HL-60 (cell line): ENCODE measurements around the gene FMNL2.

Experiments used
- DNase-seq, 2 experiments: peaks; one replicate each; pipeline ENCODE4 v3.0.0-alpha.2; 2010 to 2020; ENCODE audit warnings: low read depth in 1 of 2, low spot score in 1 of 2
- H3K27ac ChIP-seq: fragments of 250-450 bp; sonication (Bioruptor Pico); replicated peaks from 2 replicates; pipeline ENCODE4 v1.5.1; 2020; ENCODE audit warnings: mild to moderate bottlenecking, moderate library complexity
- H3K27me3 ChIP-seq: fragments of 250-450 bp; sonication (Bioruptor Pico); 2 replicates; pipeline ENCODE4 v1.5.1; 2021; ENCODE audit warnings: mild to moderate bottlenecking, moderate library complexity; ENCODE audit not compliant: insufficient read depth, poor library complexity, severe bottlenecking
- H3K4me3 ChIP-seq: replicated peaks from 2 replicates; pipeline ENCODE4 v1.5.1; 2011; ENCODE audit warnings: mild to moderate bottlenecking, control low read depth, low read length; ENCODE audit not compliant: insufficient read depth
- GABPA ChIP-seq: IDR thresholded peaks from 2 replicates; pipeline ENCODE4 v1.6.1; 2012; ENCODE audit warnings: low read depth
- POLR2AphosphoS5 ChIP-seq: IDR thresholded peaks from 2 replicates; pipeline ENCODE4 v1.6.1; 2012; ENCODE audit warnings: low read depth
- SPI1 ChIP-seq: IDR thresholded peaks from 2 replicates; pipeline ENCODE4 v1.6.1; 2012; ENCODE audit warnings: low read depth, mild to moderate bottlenecking, borderline replicate concordance
- TF ChIP-seq, protein P1 (sequence below): IDR thresholded peaks from one replicate; pipeline ENCODE4 v1.5.1; 2011; ENCODE audit warnings: low read length, control low read depth, inconsistent platforms; ENCODE audit not compliant: insufficient read depth
- TF ChIP-seq, protein P2 (sequence below): IDR thresholded peaks from 2 replicates; pipeline ENCODE4 v1.6.1; 2012; ENCODE audit warnings: low read depth; ENCODE audit not compliant: insufficient replicate concordance

The FMNL2 gene

DNA sequence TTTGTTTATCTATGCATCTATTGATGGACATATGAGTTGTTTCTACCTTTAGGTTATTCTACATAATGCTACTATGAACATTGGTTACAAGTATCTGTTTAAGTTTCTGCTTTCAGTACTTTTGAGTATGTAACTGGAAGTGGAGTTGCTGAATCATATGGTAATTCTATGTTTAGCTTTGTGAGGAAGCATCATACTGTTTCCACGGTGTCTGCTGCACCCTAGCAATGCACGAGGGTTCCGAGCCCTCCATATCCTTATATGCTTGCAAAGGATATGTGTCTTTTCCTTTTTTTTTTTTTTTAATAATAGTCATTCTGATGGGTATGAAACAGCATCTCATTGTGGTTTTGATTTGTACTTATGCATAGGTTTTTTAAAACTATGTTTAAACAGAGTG lies 83.7 kb downstream of the FMNL2 start:
- DNase-seq: no peak
- Histone ChIP-seq H3K27me3 (no peaks in the 10 kb centered on the region), H3K4me3 (no peak overlapping the region), H3K27ac (no peak overlapping the region)
- no peak for TF ChIP-seq SPI1

DNA sequence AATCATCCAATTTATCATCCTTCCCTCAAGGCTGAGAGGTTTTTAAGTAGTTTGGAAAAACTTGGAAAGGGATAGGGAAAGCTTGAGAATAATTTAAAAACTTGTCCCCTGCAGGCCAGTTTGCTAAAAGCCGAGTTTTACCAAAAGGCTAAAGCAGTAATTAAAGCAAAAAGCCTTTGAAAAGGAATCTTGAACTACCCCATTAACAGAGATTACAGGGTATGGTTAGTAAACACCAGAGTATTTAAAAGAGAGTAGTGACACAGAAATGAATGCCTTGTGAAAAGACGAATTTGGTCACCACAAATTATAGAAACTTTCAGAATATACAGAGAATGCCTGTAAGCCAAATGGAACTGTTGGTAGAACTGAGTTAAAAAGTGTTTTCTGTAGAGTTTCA lies 85.0 kb downstream of the FMNL2 start:
- no peak for DNase-seq
- H3K27ac ChIP-seq: no peak overlapping the region
- no peak overlapping the region for H3K4me3 ChIP-seq
- TF ChIP-seq SPI1: no peak
- TF ChIP-seq, protein P1, sequence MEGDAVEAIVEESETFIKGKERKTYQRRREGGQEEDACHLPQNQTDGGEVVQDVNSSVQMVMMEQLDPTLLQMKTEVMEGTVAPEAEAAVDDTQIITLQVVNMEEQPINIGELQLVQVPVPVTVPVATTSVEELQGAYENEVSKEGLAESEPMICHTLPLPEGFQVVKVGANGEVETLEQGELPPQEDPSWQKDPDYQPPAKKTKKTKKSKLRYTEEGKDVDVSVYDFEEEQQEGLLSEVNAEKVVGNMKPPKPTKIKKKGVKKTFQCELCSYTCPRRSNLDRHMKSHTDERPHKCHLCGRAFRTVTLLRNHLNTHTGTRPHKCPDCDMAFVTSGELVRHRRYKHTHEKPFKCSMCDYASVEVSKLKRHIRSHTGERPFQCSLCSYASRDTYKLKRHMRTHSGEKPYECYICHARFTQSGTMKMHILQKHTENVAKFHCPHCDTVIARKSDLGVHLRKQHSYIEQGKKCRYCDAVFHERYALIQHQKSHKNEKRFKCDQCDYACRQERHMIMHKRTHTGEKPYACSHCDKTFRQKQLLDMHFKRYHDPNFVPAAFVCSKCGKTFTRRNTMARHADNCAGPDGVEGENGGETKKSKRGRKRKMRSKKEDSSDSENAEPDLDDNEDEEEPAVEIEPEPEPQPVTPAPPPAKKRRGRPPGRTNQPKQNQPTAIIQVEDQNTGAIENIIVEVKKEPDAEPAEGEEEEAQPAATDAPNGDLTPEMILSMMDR: no peak
- TF ChIP-seq GABPA: no peak
- TF ChIP-seq POLR2AphosphoS5: no peak
- TF ChIP-seq, protein P2, sequence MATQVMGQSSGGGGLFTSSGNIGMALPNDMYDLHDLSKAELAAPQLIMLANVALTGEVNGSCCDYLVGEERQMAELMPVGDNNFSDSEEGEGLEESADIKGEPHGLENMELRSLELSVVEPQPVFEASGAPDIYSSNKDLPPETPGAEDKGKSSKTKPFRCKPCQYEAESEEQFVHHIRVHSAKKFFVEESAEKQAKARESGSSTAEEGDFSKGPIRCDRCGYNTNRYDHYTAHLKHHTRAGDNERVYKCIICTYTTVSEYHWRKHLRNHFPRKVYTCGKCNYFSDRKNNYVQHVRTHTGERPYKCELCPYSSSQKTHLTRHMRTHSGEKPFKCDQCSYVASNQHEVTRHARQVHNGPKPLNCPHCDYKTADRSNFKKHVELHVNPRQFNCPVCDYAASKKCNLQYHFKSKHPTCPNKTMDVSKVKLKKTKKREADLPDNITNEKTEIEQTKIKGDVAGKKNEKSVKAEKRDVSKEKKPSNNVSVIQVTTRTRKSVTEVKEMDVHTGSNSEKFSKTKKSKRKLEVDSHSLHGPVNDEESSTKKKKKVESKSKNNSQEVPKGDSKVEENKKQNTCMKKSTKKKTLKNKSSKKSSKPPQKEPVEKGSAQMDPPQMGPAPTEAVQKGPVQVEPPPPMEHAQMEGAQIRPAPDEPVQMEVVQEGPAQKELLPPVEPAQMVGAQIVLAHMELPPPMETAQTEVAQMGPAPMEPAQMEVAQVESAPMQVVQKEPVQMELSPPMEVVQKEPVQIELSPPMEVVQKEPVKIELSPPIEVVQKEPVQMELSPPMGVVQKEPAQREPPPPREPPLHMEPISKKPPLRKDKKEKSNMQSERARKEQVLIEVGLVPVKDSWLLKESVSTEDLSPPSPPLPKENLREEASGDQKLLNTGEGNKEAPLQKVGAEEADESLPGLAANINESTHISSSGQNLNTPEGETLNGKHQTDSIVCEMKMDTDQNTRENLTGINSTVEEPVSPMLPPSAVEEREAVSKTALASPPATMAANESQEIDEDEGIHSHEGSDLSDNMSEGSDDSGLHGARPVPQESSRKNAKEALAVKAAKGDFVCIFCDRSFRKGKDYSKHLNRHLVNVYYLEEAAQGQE: no peak
- no peaks in the 10 kb centered on the region for H3K27me3 ChIP-seq

DNA sequence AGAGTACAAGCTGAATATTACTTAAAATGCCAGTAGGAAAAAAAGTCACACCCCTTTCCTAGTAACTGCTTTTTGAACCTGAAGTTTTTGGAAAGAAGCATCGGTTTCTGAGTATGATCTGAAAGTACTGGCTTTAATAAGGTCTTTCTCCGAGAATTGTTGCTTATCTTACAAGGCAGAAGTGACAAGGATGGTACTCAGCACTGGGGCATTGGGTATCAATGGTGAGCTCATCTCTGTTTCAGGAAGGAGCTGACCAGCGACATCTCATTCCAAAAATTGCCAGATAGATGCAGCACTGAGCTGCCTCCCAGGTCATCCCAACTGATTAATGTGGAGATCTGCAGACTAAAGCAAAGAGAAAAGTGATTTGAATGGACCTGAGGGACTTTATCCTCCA lies 85.4 kb downstream of the FMNL2 start:
- no peaks in the 10 kb centered on the region for H3K27me3 ChIP-seq
- TF ChIP-seq GABPA (no peak), SPI1 (no peak), POLR2AphosphoS5 (no peak)
- TF ChIP-seq, protein P2: no peak
- TF ChIP-seq, protein P1: no peak
- no peak for DNase-seq
- H3K27ac ChIP-seq: no peak overlapping the region
- no peak overlapping the region for H3K4me3 ChIP-seq

DNA sequence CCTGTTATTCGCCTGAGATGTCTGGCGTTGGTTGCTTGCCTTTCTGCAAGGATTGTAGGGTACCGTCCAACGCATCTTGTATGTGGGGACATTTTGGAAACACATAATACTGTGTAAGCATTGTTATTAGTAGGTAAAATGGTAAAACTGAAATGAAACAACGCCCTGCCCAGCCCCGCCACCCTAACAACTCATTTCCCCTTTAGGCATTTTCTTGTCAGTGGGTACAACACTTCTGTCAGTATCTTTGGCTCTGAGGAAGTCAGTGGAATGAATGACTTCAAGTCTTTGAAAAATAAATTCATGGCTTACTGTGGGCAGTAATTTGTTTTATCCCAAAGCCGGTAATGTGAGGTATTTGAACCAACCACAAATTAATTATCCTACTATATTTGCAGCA lies 86.0 kb downstream of the FMNL2 start:
- TF ChIP-seq, protein P2: no peak
- no peak for TF ChIP-seq GABPA
- TF ChIP-seq, protein P1: no peak
- TF ChIP-seq POLR2AphosphoS5: no peak
- TF ChIP-seq SPI1: no peak
- no peaks in the 10 kb centered on the region for H3K27me3 ChIP-seq
- no peak overlapping the region for H3K4me3 ChIP-seq
- H3K27ac ChIP-seq: no peak overlapping the region
- DNase-seq: no peak
